ENCODE results near the gene ATP2B2. TPM values are rescaled to one million over a fixed set of nuclear protein-coding genes. Genes with fewer than 3 reads are reported as not detected.

The ATP2B2 gene
- total and polyA plus RNA-seq, 2 donors (not counting 1 experiment from before 2014, with no cell fraction given), result not detected

DNA sequence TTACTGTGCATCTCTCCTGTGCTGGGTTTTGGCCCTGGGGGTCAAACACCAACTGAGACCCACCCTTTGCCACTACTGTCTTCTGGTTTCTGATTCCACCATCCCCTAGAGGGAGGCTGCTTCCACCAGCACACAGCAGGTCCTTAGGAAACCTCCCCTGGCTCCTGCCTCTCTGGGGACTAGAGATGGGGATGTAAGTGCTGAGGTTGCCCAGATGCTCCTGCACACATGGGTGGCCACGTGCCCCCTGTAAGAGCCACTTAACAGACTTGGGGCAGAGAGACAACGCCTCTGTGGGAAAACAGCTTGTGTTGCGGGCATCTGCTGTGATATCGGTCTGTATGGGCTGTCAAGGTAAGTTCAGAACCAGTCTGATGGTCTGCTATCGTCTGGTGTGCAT, 83.4 kb downstream of the ATP2B2 start:
- H3K4me3 Mint-ChIP-seq, result no peak overlapping the region
- no peak overlapping the region for H3K27ac ChIP-seq (ENCODE audit: low read length in 2 of 2)
- ChIA-PET POLR2A (no interaction called here), CTCF (no interaction called here)
- H3K36me3 ChIP-seq (replicated peaks in 1 of 2; ENCODE audit: control extremely low read depth in 1 of 2, control insufficient read depth in 1 of 2, extremely low read depth in 1 of 2, insufficient read depth in 2 of 2, low read length in 1 of 2), result no peaks in the 10 kb centered on the region
- intact Hi-C loops (cut with micrococcal nuclease), result no loop called here
- no peaks in the 10 kb centered on the region for H3K9me3 Mint-ChIP-seq (ENCODE audit: insufficient read depth)
- no peaks in the 10 kb centered on the region for H3K27me3 Mint-ChIP-seq
- TF ChIP-seq, protein P1, sequence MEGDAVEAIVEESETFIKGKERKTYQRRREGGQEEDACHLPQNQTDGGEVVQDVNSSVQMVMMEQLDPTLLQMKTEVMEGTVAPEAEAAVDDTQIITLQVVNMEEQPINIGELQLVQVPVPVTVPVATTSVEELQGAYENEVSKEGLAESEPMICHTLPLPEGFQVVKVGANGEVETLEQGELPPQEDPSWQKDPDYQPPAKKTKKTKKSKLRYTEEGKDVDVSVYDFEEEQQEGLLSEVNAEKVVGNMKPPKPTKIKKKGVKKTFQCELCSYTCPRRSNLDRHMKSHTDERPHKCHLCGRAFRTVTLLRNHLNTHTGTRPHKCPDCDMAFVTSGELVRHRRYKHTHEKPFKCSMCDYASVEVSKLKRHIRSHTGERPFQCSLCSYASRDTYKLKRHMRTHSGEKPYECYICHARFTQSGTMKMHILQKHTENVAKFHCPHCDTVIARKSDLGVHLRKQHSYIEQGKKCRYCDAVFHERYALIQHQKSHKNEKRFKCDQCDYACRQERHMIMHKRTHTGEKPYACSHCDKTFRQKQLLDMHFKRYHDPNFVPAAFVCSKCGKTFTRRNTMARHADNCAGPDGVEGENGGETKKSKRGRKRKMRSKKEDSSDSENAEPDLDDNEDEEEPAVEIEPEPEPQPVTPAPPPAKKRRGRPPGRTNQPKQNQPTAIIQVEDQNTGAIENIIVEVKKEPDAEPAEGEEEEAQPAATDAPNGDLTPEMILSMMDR (IDR thresholded peaks at IDR 0.05), result no peak
- TF ChIP-seq EZH2 (IDR thresholded peaks at IDR 0.05; ENCODE audit: borderline replicate concordance, insufficient read depth, low read depth, low read length, poor library complexity, severe bottlenecking), result no peak
- H3K9ac ChIP-seq (ENCODE audit: low read length), result no peak overlapping the region
- H3K4me1 ChIP-seq (ENCODE audit: control insufficient read depth in 2 of 2, insufficient read depth in 2 of 2, low read length in 2 of 2), result peaks cover 5 to 28% of the 10 kb centered on the region in 2 donors
- H4K20me1 ChIP-seq (ENCODE audit: control insufficient read depth, insufficient read depth, low read length, poor library complexity, severe bottlenecking), result no peaks in the 10 kb centered on the region
- no peak for DNase-seq
- H3K27ac Mint-ChIP-seq, result no peak overlapping the region
- no peaks in the 10 kb centered on the region for H3K79me2 ChIP-seq (ENCODE audit: control insufficient read depth, insufficient read depth, low read length)
- H2AFZ ChIP-seq (ENCODE audit: insufficient read depth, low read depth, low read length, poor library complexity, severe bottlenecking), result no peak overlapping the region
- H3K4me1 Mint-ChIP-seq, result peaks cover 23% of the 10 kb centered on the region
- no peak overlapping the region for H3K4me3 ChIP-seq (ENCODE audit: control extremely low read depth in 1 of 5, extremely low read depth in 1 of 5, insufficient read depth in 1 of 5, low read depth in 2 of 5, low read length in 4 of 5)
- H3K4me2 ChIP-seq (replicated peaks; ENCODE audit: low read depth, low read length, poor library complexity, severe bottlenecking), result no peak overlapping the region
- ATAC-seq (ENCODE audit: low read depth), result no peak
- H3K9me3 ChIP-seq (ENCODE audit: control extremely low read depth in 1 of 3, control insufficient read depth in 2 of 3, insufficient read depth in 1 of 3, low read length in 2 of 3), result peaks cover 0 to 2% (median 0%) of the 10 kb centered on the region in 3 donors
- 80% methylated on average over 5 of the region's 5 CpGs for WGBS (ENCODE audit: insufficient coverage)
- H3K27me3 ChIP-seq (replicated peaks in 1 of 4; ENCODE audit: control extremely low read depth in 1 of 4, control insufficient read depth in 3 of 4, insufficient read depth in 4 of 4, low read length in 3 of 4), result no peaks in the 10 kb centered on the region

GRCh38 chr3:10420745-10421475, 84.5 kb downstream of the ATP2B2 start:
- no peak overlapping the region for H3K27ac ChIP-seq (ENCODE audit: low read length in 2 of 2)
- ATAC-seq (ENCODE audit: low read depth) (no peak), DNase-seq (no peak)
- Mint-ChIP-seq H3K4me1 (peaks cover 23% of the 10 kb centered on the region), H3K27ac (peak overlapping the region; percentile 56), H3K9me3 (ENCODE audit: insufficient read depth) (no peaks in the 10 kb centered on the region), H3K4me3 (no peak overlapping the region), H3K27me3 (no peaks in the 10 kb centered on the region)
- peaks cover 0 to 2% (median 0%) of the 10 kb centered on the region in 3 donors for H3K9me3 ChIP-seq (ENCODE audit: control extremely low read depth in 1 of 3, control insufficient read depth in 2 of 3, insufficient read depth in 1 of 3, low read length in 2 of 3)
- no peaks in the 10 kb centered on the region for H3K36me3 ChIP-seq (replicated peaks in 1 of 2; ENCODE audit: control extremely low read depth in 1 of 2, control insufficient read depth in 1 of 2, extremely low read depth in 1 of 2, insufficient read depth in 2 of 2, low read length in 1 of 2)
- 96% methylated on average over 3 of the region's 6 CpGs for WGBS (ENCODE audit: insufficient coverage)
- H2AFZ ChIP-seq (ENCODE audit: insufficient read depth, low read depth, low read length, poor library complexity, severe bottlenecking), result no peak overlapping the region
- ChIA-PET CTCF (interaction anchor here (1.5 kb wide), 1 partner anchor 78 kb away, joined by 3 read pairs; no protein-coding TSS in a partner anchor), POLR2A (interaction anchor here (0.5 kb wide), 1 partner anchor 1055 kb away, joined by 3 read pairs; no protein-coding TSS in a partner anchor)
- intact Hi-C loops (cut with micrococcal nuclease), result no loop called here
- no peak overlapping the region for H3K4me3 ChIP-seq (ENCODE audit: control extremely low read depth in 1 of 5, extremely low read depth in 1 of 5, insufficient read depth in 1 of 5, low read depth in 2 of 5, low read length in 4 of 5)
- H3K79me2 ChIP-seq (ENCODE audit: control insufficient read depth, insufficient read depth, low read length), result no peaks in the 10 kb centered on the region
- H3K27me3 ChIP-seq (replicated peaks in 1 of 4; ENCODE audit: control extremely low read depth in 1 of 4, control insufficient read depth in 3 of 4, insufficient read depth in 4 of 4, low read length in 3 of 4), result no peaks in the 10 kb centered on the region
- no peak overlapping the region for H3K4me2 ChIP-seq (replicated peaks; ENCODE audit: low read depth, low read length, poor library complexity, severe bottlenecking)
- H4K20me1 ChIP-seq (ENCODE audit: control insufficient read depth, insufficient read depth, low read length, poor library complexity, severe bottlenecking), result no peaks in the 10 kb centered on the region
- H3K9ac ChIP-seq (ENCODE audit: low read length), result no peak overlapping the region
- TF ChIP-seq EZH2 (IDR thresholded peaks at IDR 0.05; ENCODE audit: borderline replicate concordance, insufficient read depth, low read depth, low read length, poor library complexity, severe bottlenecking), result no peak
- TF ChIP-seq, protein P1 (IDR thresholded peaks at IDR 0.05), result no peak
- peaks cover 5 to 28% of the 10 kb centered on the region in 2 donors for H3K4me1 ChIP-seq (ENCODE audit: control insufficient read depth in 2 of 2, insufficient read depth in 2 of 2, low read length in 2 of 2)

Measured in B cell (primary cell).